ENCODE data around the gene CDK14. TPM values are rescaled to one million over a fixed set of nuclear protein-coding genes. Genes with fewer than 3 reads are reported as not detected.
A peak's percentile ranks its signal among the peaks of the same experiment; 100 is the strongest.

The CDK14 gene
- total RNA-seq, 1 donor from 2014 or later = 52.3 TPM

DNA sequence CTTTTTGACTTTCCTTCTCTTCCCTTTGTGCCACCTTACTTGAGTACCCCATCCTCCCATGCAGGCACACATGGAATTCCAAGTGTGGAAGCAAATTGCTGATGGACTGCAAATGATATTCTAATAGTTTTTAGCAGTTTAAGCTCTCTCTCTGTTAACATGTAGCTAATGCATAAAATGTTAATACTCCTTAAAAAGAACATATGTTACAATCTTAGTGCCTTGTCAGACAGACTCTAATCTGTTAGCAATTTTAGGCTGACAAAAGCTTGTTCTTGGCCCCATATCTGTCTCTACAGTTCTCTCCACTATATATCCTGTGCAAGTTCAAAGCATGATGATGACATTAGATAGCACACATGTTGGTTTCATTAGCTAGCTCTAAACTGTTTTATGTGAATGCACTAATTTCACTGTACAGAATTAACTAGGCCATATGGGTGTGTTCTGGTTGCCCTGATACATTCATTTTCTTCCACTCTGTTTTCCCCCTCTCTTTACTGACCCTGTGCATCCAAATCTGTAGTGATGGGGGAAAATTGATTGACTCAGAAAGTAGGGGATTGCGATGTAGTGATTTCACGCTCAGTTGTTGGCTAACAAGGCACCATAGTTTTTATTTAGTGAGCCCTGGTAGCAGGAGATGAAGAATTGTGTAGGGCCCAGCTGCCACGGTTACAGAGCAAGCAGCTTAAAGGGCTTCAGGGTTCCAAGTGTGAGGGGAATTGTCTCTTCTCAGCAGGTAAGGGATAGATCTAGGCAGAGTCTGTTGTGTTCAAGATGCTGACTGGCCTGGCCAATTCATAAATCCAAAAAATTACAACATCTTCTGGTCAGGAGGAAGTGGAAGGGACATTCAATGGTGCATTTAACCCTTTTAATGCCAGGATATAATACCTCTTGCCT lies 553.5 kb downstream of the CDK14 start:
- Histone ChIP-seq H3K36me3 (no peaks in the 10 kb centered on the region), H3K4me1 (peaks cover 23% of the 10 kb centered on the region), H3K9me3 (ENCODE audit: low read depth) (no peaks in the 10 kb centered on the region), H4K20me1 (ENCODE audit: low read depth) (no peaks in the 10 kb centered on the region), H3K9ac (no peak overlapping the region), H3F3A (ENCODE audit: low read depth) (peaks cover 10% of the 10 kb centered on the region), H3K4me3 (no peak overlapping the region), H3K27ac (peak overlapping the region; percentile 30), H2AFZ (replicated peaks) (no peak overlapping the region), H3K27me3 (no peaks in the 10 kb centered on the region), H3K79me2 (ENCODE audit: low read depth) (no peaks in the 10 kb centered on the region), H3K4me2 (peak overlapping the region; percentile 54)
- Mint-ChIP-seq H3K9me3 (no peaks in the 10 kb centered on the region), H3K4me1 (peaks cover 32% of the 10 kb centered on the region), H3K4me3 (no peak overlapping the region), H3K36me3 (peaks cover 7% of the 10 kb centered on the region), H3K27ac (no peak overlapping the region), H3K27me3 (ENCODE audit: insufficient read depth, low read depth) (peaks cover 5% of the 10 kb centered on the region)
- DNase-seq (ENCODE audit: low spot score) = peak; percentile 44
- TF ChIP-seq EZH2 (IDR thresholded peaks at IDR 0.05) (no peak), EZH2phosphoT487 (IDR thresholded peaks at IDR 0.05) (no peak)
- TF ChIP-seq, protein P1, sequence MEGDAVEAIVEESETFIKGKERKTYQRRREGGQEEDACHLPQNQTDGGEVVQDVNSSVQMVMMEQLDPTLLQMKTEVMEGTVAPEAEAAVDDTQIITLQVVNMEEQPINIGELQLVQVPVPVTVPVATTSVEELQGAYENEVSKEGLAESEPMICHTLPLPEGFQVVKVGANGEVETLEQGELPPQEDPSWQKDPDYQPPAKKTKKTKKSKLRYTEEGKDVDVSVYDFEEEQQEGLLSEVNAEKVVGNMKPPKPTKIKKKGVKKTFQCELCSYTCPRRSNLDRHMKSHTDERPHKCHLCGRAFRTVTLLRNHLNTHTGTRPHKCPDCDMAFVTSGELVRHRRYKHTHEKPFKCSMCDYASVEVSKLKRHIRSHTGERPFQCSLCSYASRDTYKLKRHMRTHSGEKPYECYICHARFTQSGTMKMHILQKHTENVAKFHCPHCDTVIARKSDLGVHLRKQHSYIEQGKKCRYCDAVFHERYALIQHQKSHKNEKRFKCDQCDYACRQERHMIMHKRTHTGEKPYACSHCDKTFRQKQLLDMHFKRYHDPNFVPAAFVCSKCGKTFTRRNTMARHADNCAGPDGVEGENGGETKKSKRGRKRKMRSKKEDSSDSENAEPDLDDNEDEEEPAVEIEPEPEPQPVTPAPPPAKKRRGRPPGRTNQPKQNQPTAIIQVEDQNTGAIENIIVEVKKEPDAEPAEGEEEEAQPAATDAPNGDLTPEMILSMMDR (IDR thresholded peaks at IDR 0.05) = no peak

DNA sequence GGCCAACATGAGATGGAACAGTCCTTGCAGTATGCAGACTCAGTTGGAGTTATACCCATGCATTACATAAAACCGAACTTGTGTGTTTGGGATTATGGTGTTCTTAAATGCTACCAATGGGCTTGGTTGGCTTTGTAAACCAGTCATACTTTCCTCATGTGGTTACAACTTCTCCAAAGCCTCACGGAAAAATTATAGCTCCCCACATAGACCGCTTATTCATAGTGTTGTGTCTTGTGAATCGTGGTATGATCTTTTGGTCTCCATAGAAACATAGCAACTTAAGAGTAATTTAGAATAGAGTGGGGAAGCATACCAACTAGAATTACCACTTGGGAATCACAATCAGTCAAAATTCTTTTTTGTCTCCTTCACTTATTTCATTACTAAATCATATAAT lies 555.8 kb downstream of the CDK14 start:
- no peak overlapping the region for H2AFZ ChIP-seq (replicated peaks)
- H3K27me3 ChIP-seq = no peaks in the 10 kb centered on the region
- H3K9me3 Mint-ChIP-seq = no peaks in the 10 kb centered on the region
- H3K36me3 Mint-ChIP-seq = peaks cover 9% of the 10 kb centered on the region
- no peak for DNase-seq (ENCODE audit: low spot score)
- H4K20me1 ChIP-seq (ENCODE audit: low read depth) = no peaks in the 10 kb centered on the region
- no peaks in the 10 kb centered on the region for H3K9me3 ChIP-seq (ENCODE audit: low read depth)
- peaks cover 10% of the 10 kb centered on the region for H3F3A ChIP-seq (ENCODE audit: low read depth)
- H3K27ac ChIP-seq = no peak overlapping the region
- peaks cover 49% of the 10 kb centered on the region for H3K4me1 Mint-ChIP-seq
- no peak overlapping the region for H3K9ac ChIP-seq
- H3K27me3 Mint-ChIP-seq (ENCODE audit: insufficient read depth, low read depth) = peaks cover 5% of the 10 kb centered on the region
- peaks cover 23% of the 10 kb centered on the region for H3K4me1 ChIP-seq
- no peaks in the 10 kb centered on the region for H3K79me2 ChIP-seq (ENCODE audit: low read depth)
- no peak overlapping the region for H3K27ac Mint-ChIP-seq
- TF ChIP-seq EZH2 (IDR thresholded peaks at IDR 0.05) (no peak), EZH2phosphoT487 (IDR thresholded peaks at IDR 0.05) (no peak)
- TF ChIP-seq, protein P1 (IDR thresholded peaks at IDR 0.05) = no peak
- no peak overlapping the region for H3K4me3 Mint-ChIP-seq
- H3K4me3 ChIP-seq = no peak overlapping the region
- H3K4me2 ChIP-seq = no peak overlapping the region
- H3K36me3 ChIP-seq = no peaks in the 10 kb centered on the region

DNA sequence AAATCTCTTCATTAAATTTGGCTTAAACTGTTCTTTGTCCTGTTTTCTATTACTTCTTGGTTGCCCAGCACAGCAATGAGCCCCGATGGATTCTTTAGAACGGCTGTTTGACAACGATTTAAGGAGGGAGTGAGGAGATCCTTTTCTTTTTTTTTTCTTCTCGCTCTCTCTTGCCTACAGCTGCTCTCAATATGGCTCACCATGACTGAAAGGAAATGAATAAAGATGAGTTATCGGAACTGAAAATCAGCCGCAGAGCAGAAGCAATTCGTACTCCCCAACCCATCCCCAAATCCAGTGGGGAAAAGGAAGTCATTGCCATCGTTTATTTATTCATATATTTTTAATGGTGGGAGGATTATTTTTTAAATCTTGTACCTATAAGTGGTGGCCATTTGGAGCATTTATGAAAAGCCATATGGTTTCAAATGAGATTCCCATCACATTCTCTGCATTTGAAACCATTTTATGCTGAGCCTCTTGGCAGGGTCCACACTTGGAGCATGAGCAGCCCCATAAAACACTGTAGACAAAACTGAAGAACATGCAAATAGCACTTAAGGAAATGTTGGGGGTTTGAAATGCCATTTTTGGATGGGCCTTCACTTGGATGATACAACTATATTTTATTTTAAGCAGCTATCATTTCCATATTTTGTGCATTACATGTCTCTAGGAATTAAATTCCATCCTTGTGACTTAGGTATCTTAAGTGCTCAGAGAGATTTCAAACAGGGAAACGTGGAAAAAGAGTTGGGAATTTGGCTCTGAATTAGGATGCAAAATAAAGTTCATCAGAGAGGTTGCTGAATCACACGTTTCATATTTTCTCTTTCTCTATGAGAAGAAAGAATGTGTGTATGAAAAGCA lies 560.4 kb downstream of the CDK14 start:
- Mint-ChIP-seq H3K4me1 (peaks cover 21% of the 10 kb centered on the region), H3K27ac (peak overlapping the region; percentile 61), H3K4me3 (no peak overlapping the region), H3K36me3 (peaks cover 12% of the 10 kb centered on the region), H3K27me3 (ENCODE audit: insufficient read depth, low read depth) (no peaks in the 10 kb centered on the region), H3K9me3 (no peaks in the 10 kb centered on the region)
- H3K27me3 ChIP-seq = no peaks in the 10 kb centered on the region
- no peaks in the 10 kb centered on the region for H3K9me3 ChIP-seq (ENCODE audit: low read depth)
- H3K4me2 ChIP-seq = no peak overlapping the region
- no peak overlapping the region for H3K4me3 ChIP-seq
- no peaks in the 10 kb centered on the region for H4K20me1 ChIP-seq (ENCODE audit: low read depth)
- H3K36me3 ChIP-seq = no peaks in the 10 kb centered on the region
- H3K27ac ChIP-seq = no peak overlapping the region
- no peak for DNase-seq (ENCODE audit: low spot score)
- no peak overlapping the region for H3K9ac ChIP-seq
- no peaks in the 10 kb centered on the region for H3K79me2 ChIP-seq (ENCODE audit: low read depth)
- no peaks in the 10 kb centered on the region for H3K4me1 ChIP-seq
- H2AFZ ChIP-seq (replicated peaks) = no peak overlapping the region
- no peak for TF ChIP-seq EZH2phosphoT487 (IDR thresholded peaks at IDR 0.05)
- TF ChIP-seq, protein P1 (IDR thresholded peaks at IDR 0.05) = no peak
- TF ChIP-seq EZH2 (IDR thresholded peaks at IDR 0.05) = no peak
- H3F3A ChIP-seq (ENCODE audit: low read depth) = no peaks in the 10 kb centered on the region
